HCT116 (cell line): Measurements from ENCODE around the gene BICD2. TPM values are rescaled to one million over a fixed set of nuclear protein-coding genes. Genes with fewer than 3 reads are reported as not detected.

Experiments
- ATAC-seq: fragments of 200-7000 bp; cut with Tn5 transposase; 2 replicates; pipeline ENCODE4 v1.9.1; 2020; ENCODE audit warnings: mild to moderate bottlenecking, moderate library complexity
- BruUV-seq: library from RNA; stranded (reverse); fragments of 400-500 nt; replicated peaks from 2 replicates; lab custom pipeline; 2021; lab: Mats Ljungman, UMichigan
- CTCF ChIA-PET: fragments of 300-600 bp; sonication (Branson Sonifier 250); formaldehyde crosslinking; loops from one replicate; lab custom pipeline; 2021; ENCODE audit warnings: antibody characterized with exemption; lab: Charles Lee
- POLR2A ChIA-PET: fragments of 300-600, 350-600 bp; sonication (Branson Sonifier 250); formaldehyde crosslinking; loops from one replicate; lab custom pipeline; 2021; ENCODE audit warnings: antibody characterized with exemption; lab: Charles Lee
- RAD21 ChIA-PET, 2 experiments: fragments of 300-600 bp; sonication (Branson Sonifier 250); formaldehyde crosslinking; loops; one replicate each; lab custom pipeline; 2023; ENCODE audit warnings: low total read pairs in 2 of 2; ENCODE audit not compliant: uncharacterized antibody in 2 of 2, unreplicated experiment in 2 of 2, low non-redundant PET in 1 of 2; lab: Charles Lee
- DNase-seq: peaks from one replicate; pipeline ENCODE4 v3.0.0-alpha.2; 2010; ENCODE audit warnings: low read depth, low spot score
- H2AFZ ChIP-seq: fragments of 200-600 bp; shearing (Covaris generic), sonication (generic); 2 replicates; pipeline ENCODE4 v1.6.1; 2017; ENCODE audit warnings: low read depth, mixed run types, mixed read lengths, antibody characterized with exemption, low read length; ENCODE audit not compliant: poor library complexity, severe bottlenecking
- H3K27ac ChIP-seq: 2 replicates; pipeline ENCODE4 v1.5.1; 2012; ENCODE audit warnings: low read depth, low read length
- H3K27me3 ChIP-seq: fragments of 200-600 bp; sonication (generic); 2 replicates; pipeline ENCODE4 v1.6.1; 2016; ENCODE audit warnings: mixed run types, low read length, mixed read lengths; ENCODE audit not compliant: insufficient read depth
- H3K36me3 ChIP-seq, 2 experiments: fragments of 200-500 bp in 1 of 2; fragments of 200-600 bp in 1 of 2; sonication (Bioruptor generic) in 1 of 2; sonication (generic) in 1 of 2; 2 replicates each; pipeline versions ENCODE4 v1.5.1 to v1.6.1; 2014 to 2016; ENCODE audit warnings: low read length in 2 of 2, inconsistent platforms in 1 of 2, mixed read lengths in 1 of 2, mixed run types in 1 of 2; ENCODE audit not compliant: insufficient read depth in 2 of 2, control insufficient read depth in 1 of 2
- H3K4me1 ChIP-seq, 2 experiments: fragments of 200-600 bp in 1 of 2; sonication (generic) in 1 of 2; 2 replicates each; pipeline versions ENCODE4 v1.5.1 to v1.6.1; 2012 to 2017; ENCODE audit warnings: low read length in 2 of 2, inconsistent platforms in 1 of 2, mild to moderate bottlenecking in 1 of 2, mixed read lengths in 1 of 2, mixed run types in 1 of 2, moderate library complexity in 1 of 2; ENCODE audit not compliant: insufficient read depth in 2 of 2, control insufficient read depth in 1 of 2
- H3K4me2 ChIP-seq: fragments of 200-600 bp; sonication (generic); 2 replicates; pipeline ENCODE4 v1.6.1; 2017; ENCODE audit warnings: mixed run types, low read length, mixed read lengths
- H3K4me3 ChIP-seq, 2 experiments: fragments of 200-600 bp in 1 of 2; sonication (generic) in 1 of 2; replicated peaks in 1 of 2; 2 replicates each; pipeline ENCODE4 v1.5.1; 2011 to 2016; ENCODE audit warnings: low read length in 2 of 2, control low read depth in 1 of 2, low read depth in 1 of 2, mild to moderate bottlenecking in 1 of 2, mixed read lengths in 1 of 2, mixed run types in 1 of 2
- H3K79me2 ChIP-seq: fragments of 200-600 bp; sonication (generic); 2 replicates; pipeline ENCODE4 v1.6.1; 2017; ENCODE audit warnings: mild to moderate bottlenecking, mixed run types, low read length, moderate library complexity, mixed read lengths; ENCODE audit not compliant: insufficient read depth
- H3K9ac ChIP-seq: fragments of 200-600 bp; sonication (generic); 2 replicates; pipeline ENCODE4 v1.6.1; 2016; ENCODE audit warnings: low read length, mixed read lengths
- H3K9me2 ChIP-seq: fragments of 200-600 bp; sonication (generic), shearing (Covaris generic); 2 replicates; pipeline ENCODE4 v1.6.1; 2017; ENCODE audit warnings: mixed run types, mild to moderate bottlenecking, moderate library complexity; ENCODE audit not compliant: insufficient read depth
- H3K9me3 ChIP-seq, 2 experiments: fragments of 200-500 bp in 1 of 2; fragments of 200-600 bp in 1 of 2; sonication (Bioruptor generic) in 1 of 2; sonication (generic) in 1 of 2; 2 replicates each; pipeline ENCODE4 v1.6.1; 2014 to 2017; ENCODE audit warnings: low read length in 2 of 2, mixed read lengths in 2 of 2, inconsistent platforms in 1 of 2, low read depth in 1 of 2, mild to moderate bottlenecking in 1 of 2, mixed run types in 1 of 2, moderate library complexity in 1 of 2; ENCODE audit not compliant: control insufficient read depth in 1 of 2, insufficient read depth in 1 of 2
- H4K20me1 ChIP-seq: fragments of 200-600 bp; sonication (generic), shearing (Covaris generic); 2 replicates; pipeline ENCODE4 v1.6.1; 2017; ENCODE audit warnings: mixed run types, mild to moderate bottlenecking, moderate library complexity; ENCODE audit not compliant: insufficient read depth
- CEBPB ChIP-seq: IDR thresholded peaks from 2 replicates; pipeline ENCODE4 v1.6.1; 2012; ENCODE audit warnings: low read depth
- EGR1 ChIP-seq: IDR thresholded peaks from 2 replicates; pipeline ENCODE4 v1.6.1; 2012; ENCODE audit warnings: low read depth
- EZH2 ChIP-seq: fragments of 200-600 bp; sonication (generic); IDR thresholded peaks from 2 replicates; pipeline ENCODE4 v1.6.1; 2017; ENCODE audit warnings: antibody characterized with exemption, mixed run types
- EZH2phosphoT487 ChIP-seq: fragments of 200-600 bp; IDR thresholded peaks from 2 replicates; pipeline ENCODE4 v1.6.1; 2018; ENCODE audit warnings: antibody characterized with exemption, borderline replicate concordance
- FOSL1 ChIP-seq: IDR thresholded peaks from 2 replicates; pipeline ENCODE4 v1.6.1; 2012; ENCODE audit warnings: low read depth
- POLR2A ChIP-seq: IDR thresholded peaks from 2 replicates; pipeline ENCODE4 v1.7.0; 2011; ENCODE audit warnings: borderline replicate concordance; ENCODE audit not compliant: insufficient read depth, insufficient read length; ENCODE audit errors: extremely low read depth
- POLR2AphosphoS5 ChIP-seq: IDR thresholded peaks from 2 replicates; pipeline ENCODE4 v1.6.1; 2011; ENCODE audit warnings: mild to moderate bottlenecking, low read depth, low read length, moderate library complexity
- RAD21 ChIP-seq: IDR thresholded peaks from 2 replicates; pipeline ENCODE4 v1.6.1; 2012; ENCODE audit warnings: low read depth, mild to moderate bottlenecking
- REST ChIP-seq: IDR thresholded peaks from 2 replicates; pipeline ENCODE4 v1.6.1; 2012; ENCODE audit warnings: low read depth
- SIN3A ChIP-seq: IDR thresholded peaks from 2 replicates; pipeline ENCODE4 v1.6.1; 2012; ENCODE audit warnings: low read depth
- SRF ChIP-seq: IDR thresholded peaks from 2 replicates; pipeline ENCODE4 v1.6.1; 2012; ENCODE audit warnings: low read depth
- TCF7L2 ChIP-seq: IDR thresholded peaks from 2 replicates; pipeline ENCODE4 v1.7.0; 2011; ENCODE audit warnings: borderline replicate concordance, inconsistent platforms; ENCODE audit not compliant: insufficient read depth, insufficient read length; ENCODE audit errors: extremely low read depth
- YY1 ChIP-seq: IDR thresholded peaks from 2 replicates; pipeline ENCODE4 v1.6.1; 2011; ENCODE audit warnings: low read length, low read depth, moderate library complexity, mild to moderate bottlenecking; ENCODE audit not compliant: insufficient replicate concordance; ENCODE audit errors: extremely low read depth
- ZFX ChIP-seq: fragments of 450-650 bp; IDR thresholded peaks from 2 replicates; pipeline ENCODE4 v1.6.1; 2017
- intact Hi-C: fragments of 100-400 bp; cut with micrococcal nuclease; formaldehyde crosslinking; loops from 2 replicates; pipeline ENCODE4 v1.10.0; 2022
- total RNA-seq: library from RNA; stranded (reverse); gene quantifications from one replicate; pipeline ENCODE4 v1.2.1, GENCODE V29; 2021; ENCODE audit not compliant: unreplicated experiment
- TF ChIP-seq, protein P1 (sequence below): IDR thresholded peaks from 2 replicates; pipeline ENCODE4 v1.6.1; 2011; ENCODE audit warnings: mild to moderate bottlenecking, low read length, moderate library complexity; ENCODE audit not compliant: insufficient replicate concordance; ENCODE audit errors: extremely low read depth
- TF ChIP-seq, protein P2 (sequence below): IDR thresholded peaks from 2 replicates; pipeline ENCODE4 v1.6.1; 2012

The BICD2 gene
- total RNA-seq, 1 experiment from 2014 or later = 23.4 TPM

DNA sequence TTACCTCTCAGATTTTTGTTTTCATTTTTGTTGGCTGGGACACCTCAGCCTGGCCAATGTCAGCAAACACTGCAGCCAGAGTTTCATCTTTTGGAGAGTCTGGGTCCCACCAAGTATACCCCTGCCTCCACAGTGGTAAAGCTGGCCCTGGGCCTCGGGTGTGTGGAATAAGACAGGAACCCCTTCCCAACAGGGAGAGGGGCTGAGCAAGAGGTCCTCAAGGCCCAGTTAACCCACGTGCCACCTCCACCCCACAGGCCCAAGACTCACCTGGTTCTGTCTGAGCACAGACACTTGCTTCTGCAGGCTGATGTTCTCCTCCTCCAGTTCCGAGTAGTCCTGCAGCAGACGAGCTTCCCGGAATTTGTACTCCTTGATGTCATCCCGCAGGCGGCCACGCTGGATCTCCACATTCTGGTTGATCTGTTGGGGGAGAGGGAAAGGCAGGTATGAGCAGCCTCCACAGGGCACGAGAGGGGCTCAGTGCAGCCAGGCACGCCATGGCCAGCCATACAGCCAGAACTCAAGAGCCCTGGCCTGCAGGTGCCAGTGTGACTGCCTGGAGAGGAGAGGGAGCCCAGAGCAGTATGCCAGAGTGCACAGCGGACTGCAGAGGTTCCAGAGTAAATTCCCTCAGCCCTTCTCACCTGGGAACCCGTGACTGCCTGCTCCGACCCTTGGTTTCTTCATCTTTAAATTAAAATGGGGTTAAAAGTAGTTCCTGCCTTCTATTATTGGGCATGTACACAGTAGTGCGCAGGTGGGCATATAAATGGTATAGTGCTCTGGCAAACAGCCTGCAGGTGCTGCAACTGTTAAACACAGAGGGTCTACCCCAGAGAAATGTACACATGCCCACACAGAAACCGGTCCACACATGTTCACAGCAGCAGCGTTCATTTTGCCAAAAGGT lies 42.0 kb downstream of the BICD2 start:
- Histone ChIP-seq H2AFZ (no peak overlapping the region), H3K4me1 (no peaks in the 10 kb centered on the region), H3K9me3 (no peaks in the 10 kb centered on the region)
- POLR2A ChIA-PET = no interaction called here
- TF ChIP-seq ZFX = no peak
- TF ChIP-seq SIN3A = no peak
- TF ChIP-seq RAD21 = no peak
- no peak for TF ChIP-seq REST
- no peak for TF ChIP-seq EZH2phosphoT487
- TF ChIP-seq FOSL1 = no peak
- TF ChIP-seq, protein P1, sequence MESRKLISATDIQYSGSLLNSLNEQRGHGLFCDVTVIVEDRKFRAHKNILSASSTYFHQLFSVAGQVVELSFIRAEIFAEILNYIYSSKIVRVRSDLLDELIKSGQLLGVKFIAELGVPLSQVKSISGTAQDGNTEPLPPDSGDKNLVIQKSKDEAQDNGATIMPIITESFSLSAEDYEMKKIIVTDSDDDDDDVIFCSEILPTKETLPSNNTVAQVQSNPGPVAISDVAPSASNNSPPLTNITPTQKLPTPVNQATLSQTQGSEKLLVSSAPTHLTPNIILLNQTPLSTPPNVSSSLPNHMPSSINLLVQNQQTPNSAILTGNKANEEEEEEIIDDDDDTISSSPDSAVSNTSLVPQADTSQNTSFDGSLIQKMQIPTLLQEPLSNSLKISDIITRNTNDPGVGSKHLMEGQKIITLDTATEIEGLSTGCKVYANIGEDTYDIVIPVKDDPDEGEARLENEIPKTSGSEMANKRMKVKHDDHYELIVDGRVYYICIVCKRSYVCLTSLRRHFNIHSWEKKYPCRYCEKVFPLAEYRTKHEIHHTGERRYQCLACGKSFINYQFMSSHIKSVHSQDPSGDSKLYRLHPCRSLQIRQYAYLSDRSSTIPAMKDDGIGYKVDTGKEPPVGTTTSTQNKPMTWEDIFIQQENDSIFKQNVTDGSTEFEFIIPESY = no peak
- TF ChIP-seq POLR2AphosphoS5 = no peak
- TF ChIP-seq YY1 = no peak
- no peak for TF ChIP-seq EZH2
- TF ChIP-seq TCF7L2 = no peak
- TF ChIP-seq SRF = no peak
- TF ChIP-seq, protein P2, sequence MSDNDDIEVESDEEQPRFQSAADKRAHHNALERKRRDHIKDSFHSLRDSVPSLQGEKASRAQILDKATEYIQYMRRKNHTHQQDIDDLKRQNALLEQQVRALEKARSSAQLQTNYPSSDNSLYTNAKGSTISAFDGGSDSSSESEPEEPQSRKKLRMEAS = no peak
- no peak for TF ChIP-seq CEBPB
- no peak for TF ChIP-seq POLR2A
- TF ChIP-seq EGR1 = no peak
- TF ChIP-seq, all 23 proteins: peak for 0
- ATAC-seq (no peak), DNase-seq (no peak)
- Histone ChIP-seq H3K36me3 (peaks cover 20 to 21% of the 10 kb centered on the region in 2 experiments; a peak in 3 of 4 replicates), H3K4me3 (no peak overlapping the region), H3K9ac (no peak overlapping the region), H3K27ac (no peak overlapping the region), H3K4me2 (no peak overlapping the region), H3K9me2 (no peaks in the 10 kb centered on the region), H3K79me2 (peaks cover 34% of the 10 kb centered on the region; the same call in 1 of the 2 replicates), H4K20me1 (0 out of 2 replicates have a peak, but pooled peaks cover 3% of the 10 kb centered on the region), H3K27me3 (no peaks in the 10 kb centered on the region)
- intact Hi-C loops = no loop called here
- BruUV-seq = no TSS peak
- ChIA-PET RAD21 (no interaction called here), CTCF (interaction anchor here (0.8 kb wide), 1 partner anchor 68 kb away, joined by 3 read pairs; no protein-coding TSS in a partner anchor)
